Measurements from ENCODE around the gene ZNF366. TPM values are rescaled to one million over a fixed set of nuclear protein-coding genes. Genes with fewer than 3 reads are reported as not detected.

The ZNF366 gene
- total RNA-seq, 2 donors from 2014 or later = not detected

- no peak for DNase-seq
- H3K27me3 ChIP-seq (ENCODE audit: control insufficient read depth, insufficient read depth, low read length, poor library complexity, severe bottlenecking) = no peaks in the 10 kb centered on the region
- Mint-ChIP-seq H3K27me3 (ENCODE audit: insufficient read depth) (peaks cover 8% of the 10 kb centered on the region), H3K36me3 (ENCODE audit: low read depth) (no peaks in the 10 kb centered on the region), H3K4me1 (no peaks in the 10 kb centered on the region), H3K4me3 (no peak overlapping the region), H3K27ac (no peak overlapping the region), H3K9me3 (no peaks in the 10 kb centered on the region)
- no peak overlapping the region for H3K4me3 ChIP-seq (ENCODE audit: low read length)
- TF ChIP-seq CTCF (conservative IDR thresholded peaks at IDR 0.05) = no peak
- WGBS, 2 experiments (ENCODE audit: insufficient coverage in 1 of 2, insufficient read length in 1 of 2) = 91 to 100% methylated on average over 3 to 6 of the region's 7 CpGs
- no peak overlapping the region for H3K27ac ChIP-seq (ENCODE audit: low read depth, low read length)
- no peaks in the 10 kb centered on the region for H3K4me1 ChIP-seq (ENCODE audit: control insufficient read depth, insufficient read depth, low read length)
- H3K9ac ChIP-seq (ENCODE audit: extremely low read depth, low read length, poor library complexity, severe bottlenecking) = no peak overlapping the region
- H3K9me3 ChIP-seq (ENCODE audit: control insufficient read depth, low read length) = no peaks in the 10 kb centered on the region
- no peaks in the 10 kb centered on the region for H3K36me3 ChIP-seq (ENCODE audit: control insufficient read depth, insufficient read depth, low read length)
Observed at GRCh38 chr5:72530196-72530595, 23.0 kb upstream of the ZNF366 start.

- Mint-ChIP-seq H3K27me3 (ENCODE audit: insufficient read depth) (peaks cover 8% of the 10 kb centered on the region), H3K27ac (no peak overlapping the region), H3K9me3 (no peaks in the 10 kb centered on the region), H3K36me3 (ENCODE audit: low read depth) (no peaks in the 10 kb centered on the region), H3K4me3 (no peak overlapping the region), H3K4me1 (no peaks in the 10 kb centered on the region)
- H3K4me3 ChIP-seq (ENCODE audit: low read length) = no peak overlapping the region
- H3K36me3 ChIP-seq (ENCODE audit: control insufficient read depth, insufficient read depth, low read length) = no peaks in the 10 kb centered on the region
- WGBS, 2 experiments (ENCODE audit: insufficient coverage in 1 of 2, insufficient read length in 1 of 2) = 86% methylated on average over 2 of the region's 2 CpGs; no CpG with 5 or more reads in 1 of the 2 experiments
- H3K27me3 ChIP-seq (ENCODE audit: control insufficient read depth, insufficient read depth, low read length, poor library complexity, severe bottlenecking) = no peaks in the 10 kb centered on the region
- H3K27ac ChIP-seq (ENCODE audit: low read depth, low read length) = no peak overlapping the region
- no peaks in the 10 kb centered on the region for H3K4me1 ChIP-seq (ENCODE audit: control insufficient read depth, insufficient read depth, low read length)
- H3K9ac ChIP-seq (ENCODE audit: extremely low read depth, low read length, poor library complexity, severe bottlenecking) = no peak overlapping the region
- DNase-seq = peak; percentile 56
- TF ChIP-seq CTCF (conservative IDR thresholded peaks at IDR 0.05) = peak; percentile 34
- no peaks in the 10 kb centered on the region for H3K9me3 ChIP-seq (ENCODE audit: control insufficient read depth, low read length)
Observed at GRCh38 chr5:72529383-72529782, 22.2 kb upstream of the ZNF366 start.

GRCh38 chr5:72525816-72526215, 18.6 kb upstream of the ZNF366 start:
- no peak overlapping the region for H3K9ac ChIP-seq (ENCODE audit: extremely low read depth, low read length, poor library complexity, severe bottlenecking)

More at GRCh38 chr5:72525816-72526215, 18.6 kb upstream of the ZNF366 start:
- Histone ChIP-seq H3K27ac (ENCODE audit: low read depth, low read length) (no peak overlapping the region), H3K4me3 (ENCODE audit: low read length) (no peak overlapping the region), H3K4me1 (ENCODE audit: control insufficient read depth, insufficient read depth, low read length) (no peaks in the 10 kb centered on the region), H3K9me3 (ENCODE audit: control insufficient read depth, low read length) (peaks cover 9% of the 10 kb centered on the region), H3K36me3 (ENCODE audit: control insufficient read depth, insufficient read depth, low read length) (no peaks in the 10 kb centered on the region), H3K27me3 (ENCODE audit: control insufficient read depth, insufficient read depth, low read length, poor library complexity, severe bottlenecking) (no peaks in the 10 kb centered on the region)
- TF ChIP-seq CTCF (conservative IDR thresholded peaks at IDR 0.05) = no peak
- H3K36me3 Mint-ChIP-seq (ENCODE audit: low read depth) = no peaks in the 10 kb centered on the region
- peaks cover 1% of the 10 kb centered on the region for H3K27me3 Mint-ChIP-seq (ENCODE audit: insufficient read depth)
- DNase-seq = no peak
- no peak overlapping the region for H3K27ac Mint-ChIP-seq
- H3K9me3 Mint-ChIP-seq = peaks cover 7% of the 10 kb centered on the region
- H3K4me3 Mint-ChIP-seq = no peak overlapping the region
- H3K4me1 Mint-ChIP-seq = no peaks in the 10 kb centered on the region

Measured in endodermal cell (in vitro differentiated cells).